ENCODE results near the gene PRR5.

DNA sequence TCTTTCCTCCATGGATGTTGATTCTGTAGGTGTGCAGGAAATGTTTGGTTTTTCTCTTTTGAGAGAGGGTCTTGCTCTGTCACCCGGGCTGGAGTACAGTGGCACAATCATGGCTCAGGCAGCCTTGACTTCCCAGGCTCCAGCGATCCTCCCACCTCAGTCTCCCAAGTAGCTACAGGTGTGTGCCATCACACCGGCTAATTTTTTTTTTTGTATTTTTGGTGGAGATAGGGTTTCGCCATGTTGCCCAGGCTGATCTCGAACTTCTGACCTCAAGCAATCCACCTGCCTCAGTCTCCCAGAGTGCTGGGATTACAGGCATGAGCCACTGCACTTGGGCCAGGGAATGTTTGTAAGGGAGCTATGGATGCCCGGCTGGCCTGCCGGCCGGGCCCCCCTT is 4.5 kb downstream of the PRR5 start:
- TF ChIP-seq, protein P1, sequence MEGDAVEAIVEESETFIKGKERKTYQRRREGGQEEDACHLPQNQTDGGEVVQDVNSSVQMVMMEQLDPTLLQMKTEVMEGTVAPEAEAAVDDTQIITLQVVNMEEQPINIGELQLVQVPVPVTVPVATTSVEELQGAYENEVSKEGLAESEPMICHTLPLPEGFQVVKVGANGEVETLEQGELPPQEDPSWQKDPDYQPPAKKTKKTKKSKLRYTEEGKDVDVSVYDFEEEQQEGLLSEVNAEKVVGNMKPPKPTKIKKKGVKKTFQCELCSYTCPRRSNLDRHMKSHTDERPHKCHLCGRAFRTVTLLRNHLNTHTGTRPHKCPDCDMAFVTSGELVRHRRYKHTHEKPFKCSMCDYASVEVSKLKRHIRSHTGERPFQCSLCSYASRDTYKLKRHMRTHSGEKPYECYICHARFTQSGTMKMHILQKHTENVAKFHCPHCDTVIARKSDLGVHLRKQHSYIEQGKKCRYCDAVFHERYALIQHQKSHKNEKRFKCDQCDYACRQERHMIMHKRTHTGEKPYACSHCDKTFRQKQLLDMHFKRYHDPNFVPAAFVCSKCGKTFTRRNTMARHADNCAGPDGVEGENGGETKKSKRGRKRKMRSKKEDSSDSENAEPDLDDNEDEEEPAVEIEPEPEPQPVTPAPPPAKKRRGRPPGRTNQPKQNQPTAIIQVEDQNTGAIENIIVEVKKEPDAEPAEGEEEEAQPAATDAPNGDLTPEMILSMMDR (IDR thresholded peaks at IDR 0.05): no peak
- TF ChIP-seq POLR2A (IDR thresholded peaks at IDR 0.05): no peak
